H9 (cell line): ENCODE measurements around the gene RPS6KB2. TPM values are rescaled to one million over a fixed set of nuclear protein-coding genes. Genes with fewer than 3 reads are reported as not detected.

Experiments used
- DNase-seq: peaks from one replicate; pipeline ENCODE4 v3.0.0-alpha.2; 2017
- H2AFZ ChIP-seq: one replicate; pipeline ENCODE4 v1.6.1; 2013; ENCODE audit warnings: mild to moderate bottlenecking, low read length, control low read depth, moderate library complexity
- H2AK5ac ChIP-seq: 2 replicates; pipeline ENCODE4 v1.6.1; 2013; ENCODE audit warnings: low read length, control low read depth, mixed read lengths; ENCODE audit not compliant: insufficient read length
- H2BK120ac ChIP-seq: one replicate; pipeline ENCODE4 v1.6.1; 2013; ENCODE audit warnings: low read depth, mild to moderate bottlenecking, low read length, control low read depth, inconsistent platforms; ENCODE audit not compliant: poor library complexity, severe bottlenecking
- H2BK12ac ChIP-seq: 2 replicates; pipeline ENCODE4 v1.6.1; 2013; ENCODE audit warnings: low read length, control low read depth, mixed read lengths, low read depth; ENCODE audit not compliant: insufficient read length
- H2BK15ac ChIP-seq: 2 replicates; pipeline ENCODE4 v1.6.1; 2013; ENCODE audit warnings: low read depth, low read length, control low read depth
- H2BK20ac ChIP-seq: one replicate; pipeline ENCODE4 v1.6.1; 2013; ENCODE audit warnings: low read depth, mild to moderate bottlenecking, low read length, control low read depth, inconsistent platforms; ENCODE audit not compliant: poor library complexity, severe bottlenecking
- H2BK5ac ChIP-seq: 2 replicates; pipeline ENCODE4 v1.6.1; 2013; ENCODE audit warnings: low read length, control low read depth, mixed read lengths; ENCODE audit not compliant: insufficient read length
- H3K14ac ChIP-seq: 2 replicates; pipeline ENCODE4 v1.6.1; 2013; ENCODE audit warnings: low read length, control low read depth; ENCODE audit not compliant: insufficient read depth
- H3K18ac ChIP-seq: 2 replicates; pipeline ENCODE4 v1.6.1; 2013; ENCODE audit warnings: low read depth, mild to moderate bottlenecking, mixed read lengths, low read length, control low read depth; ENCODE audit not compliant: insufficient read length
- H3K23ac ChIP-seq: 2 replicates; pipeline ENCODE4 v1.6.1; 2013; ENCODE audit warnings: low read length, control low read depth, mixed read lengths, low read depth; ENCODE audit not compliant: insufficient read length
- H3K23me2 ChIP-seq: 2 replicates; pipeline ENCODE4 v1.6.1; 2013; ENCODE audit warnings: low read depth, mild to moderate bottlenecking, mixed read lengths, low read length, control low read depth; ENCODE audit not compliant: insufficient read length, poor library complexity, severe bottlenecking
- H3K27ac ChIP-seq: 2 replicates; pipeline ENCODE4 v1.5.1; 2013; ENCODE audit warnings: low read length, control low read depth, mixed read lengths, low read depth; ENCODE audit not compliant: insufficient read length
- H3K27me3 ChIP-seq: 2 replicates; pipeline ENCODE4 v1.6.1; 2013; ENCODE audit warnings: low read length, control low read depth, inconsistent platforms; ENCODE audit not compliant: insufficient read depth
- H3K4ac ChIP-seq: 2 replicates; pipeline ENCODE4 v1.6.1; 2013; ENCODE audit warnings: low read depth, mild to moderate bottlenecking, control low read depth, inconsistent platforms, low read length, moderate library complexity
- H3K4me1 ChIP-seq: 2 replicates; pipeline ENCODE4 v1.6.1; 2013; ENCODE audit warnings: low read length, control low read depth, inconsistent platforms; ENCODE audit not compliant: insufficient read depth
- H3K4me2 ChIP-seq: 2 replicates; pipeline ENCODE4 v1.6.1; 2013; ENCODE audit warnings: low read length, control low read depth, mixed read lengths; ENCODE audit not compliant: insufficient read length, insufficient read depth
- H3K56ac ChIP-seq: 2 replicates; pipeline ENCODE4 v1.6.1; 2013; ENCODE audit warnings: low read depth, mild to moderate bottlenecking, mixed read lengths, low read length, control low read depth; ENCODE audit not compliant: insufficient read length
- H3K79me1 ChIP-seq: 2 replicates; pipeline ENCODE4 v1.6.1; 2013; ENCODE audit warnings: low read depth, mild to moderate bottlenecking, moderate library complexity, low read length, control low read depth, inconsistent platforms; ENCODE audit not compliant: insufficient read depth, poor library complexity, severe bottlenecking
- H3K79me2 ChIP-seq: 2 replicates; pipeline ENCODE4 v1.6.1; 2013; ENCODE audit warnings: low read length, control low read depth, inconsistent platforms; ENCODE audit not compliant: insufficient read depth
- H3K9ac ChIP-seq: 2 replicates; pipeline ENCODE4 v1.6.1; 2013; ENCODE audit warnings: low read length, control low read depth, mixed read lengths; ENCODE audit not compliant: insufficient read length; ENCODE audit errors: extremely low read depth
- H3K9me3 ChIP-seq: one replicate; pipeline ENCODE4 v1.6.1; 2013; ENCODE audit warnings: low read depth, low read length, inconsistent platforms; ENCODE audit not compliant: control insufficient read depth
- H3T11ph ChIP-seq: one replicate; pipeline ENCODE4 v1.6.1; 2013; ENCODE audit warnings: mild to moderate bottlenecking, low read length, control low read depth, inconsistent platforms
- H4K20me1 ChIP-seq: one replicate; pipeline ENCODE4 v1.6.1; 2013; ENCODE audit not compliant: control insufficient read depth, insufficient read length, insufficient read depth
- H4K5ac ChIP-seq: 2 replicates; pipeline ENCODE4 v1.6.1; 2013; ENCODE audit warnings: low read depth, mild to moderate bottlenecking, mixed read lengths, low read length, control low read depth; ENCODE audit not compliant: insufficient read length
- H4K8ac ChIP-seq: replicated peaks from 2 replicates; pipeline ENCODE4 v1.6.1; 2013; ENCODE audit warnings: low read length, control low read depth, mixed read lengths, low read depth; ENCODE audit not compliant: insufficient read length
- H4K91ac ChIP-seq: 2 replicates; pipeline ENCODE4 v1.6.1; 2013; ENCODE audit warnings: low read depth, mild to moderate bottlenecking, moderate library complexity, mixed read lengths, low read length, control low read depth; ENCODE audit not compliant: insufficient read length
- H3K27ac Mint-ChIP-seq, 3 experiments: 2 replicates in 2 of 3; 3 replicates in 1 of 3; pipeline ENCODE4 v1.8.0; 2020 to 2021; ENCODE audit warnings: mixed read lengths in 3 of 3, mild to moderate bottlenecking in 1 of 3, moderate library complexity in 1 of 3
- H3K27me3 Mint-ChIP-seq: 2 replicates; pipeline ENCODE4 v1.8.0; 2021; ENCODE audit warnings: low read depth, mild to moderate bottlenecking, moderate library complexity, mixed read lengths
- H3K36me3 Mint-ChIP-seq, 3 experiments: 2 replicates in 2 of 3; 3 replicates in 1 of 3; pipeline ENCODE4 v1.8.0; 2020 to 2021; ENCODE audit warnings: low read depth in 3 of 3, mixed read lengths in 3 of 3; ENCODE audit not compliant: insufficient read depth in 1 of 3
- H3K4me1 Mint-ChIP-seq, 2 experiments: 2 replicates each; pipeline ENCODE4 v1.8.0; 2020; ENCODE audit warnings: mixed read lengths in 2 of 2
- H3K4me3 Mint-ChIP-seq, 2 experiments: 2 replicates in 1 of 2; 3 replicates in 1 of 2; pipeline ENCODE4 v1.8.0; 2020 to 2021; ENCODE audit warnings: mild to moderate bottlenecking in 2 of 2, mixed read lengths in 2 of 2, moderate library complexity in 1 of 2
- H3K9me3 Mint-ChIP-seq, 2 experiments: 2 replicates in 1 of 2; 3 replicates in 1 of 2; pipeline ENCODE4 v1.8.0; 2020; ENCODE audit warnings: mild to moderate bottlenecking in 2 of 2, mixed read lengths in 2 of 2, moderate library complexity in 1 of 2
- CTCF ChIP-seq: fragments of 200-600 bp; sonication (generic); conservative IDR thresholded peaks from 3 replicates; pipeline ENCODE4 v1.8.0; 2021; ENCODE audit warnings: antibody characterized with exemption, mild to moderate bottlenecking
- WGBS: extraction: QIAGEN DNeasy Blood & Tissue Kit; methylation state at CpG from one replicate; pipeline ENCODE4 v1.1.7; 2013; ENCODE audit warnings: missing lambda C conversion rate, low lambda C conversion rate, mixed read lengths; ENCODE audit not compliant: insufficient read length; ENCODE audit errors: extremely low coverage; 5-methylcytosine and 5-hydroxymethylcytosine counted together
- total RNA-seq: library from RNA; stranded (reverse); gene quantifications from 2 replicates; pipeline ENCODE4 v1.2.1, GENCODE V29; 2021

RPS6KB2 gene
- total RNA-seq, 1 experiment from 2014 or later, result 51.7 TPM

- no peak overlapping the region for H4K8ac ChIP-seq
Observed at GRCh38 chr11:67445515-67445914, 17.2 kb downstream of the RPS6KB2 start.

More at GRCh38 chr11:67445515-67445914, 17.2 kb downstream of the RPS6KB2 start:
- peaks cover 12% of the 10 kb centered on the region for H3K27me3 Mint-ChIP-seq
- Histone ChIP-seq H4K5ac (no peak overlapping the region), H4K20me1 (no peaks in the 10 kb centered on the region), H3K4me2 (no peak overlapping the region), H2BK5ac (no peak overlapping the region), H3K23me2 (peaks cover 4% of the 10 kb centered on the region), H2BK12ac (no peak overlapping the region), H3K18ac (no peak overlapping the region), H3K4ac (no peak overlapping the region), H2BK15ac (no peak overlapping the region), H3K27ac (no peak overlapping the region), H2BK120ac (no peak overlapping the region), H3K9ac (no peak overlapping the region), H3K9me3 (no peaks in the 10 kb centered on the region), H3K27me3 (no peaks in the 10 kb centered on the region), H3K4me1 (no peaks in the 10 kb centered on the region), H3K23ac (no peak overlapping the region), H3K79me2 (no peaks in the 10 kb centered on the region), H2AK5ac (no peak overlapping the region), H3K56ac (no peak overlapping the region), H4K91ac (no peak overlapping the region), H2AFZ (no peak overlapping the region), H3K14ac (no peak overlapping the region), H3T11ph (no peak overlapping the region), H2BK20ac (no peak overlapping the region), H3K79me1 (no peaks in the 10 kb centered on the region)
- H3K36me3 Mint-ChIP-seq, result peaks cover 5 to 14% (median 13%) of the 10 kb centered on the region in 3 experiments; a peak in 5 of 7 replicates
- peak overlapping the region; percentile 13 to 34; a peak in 4 of 5 replicates for H3K4me3 Mint-ChIP-seq
- no peak for DNase-seq
- H3K27ac Mint-ChIP-seq, result peak overlapping the region in 1 of 3 experiments; percentile 39; a peak in 1 of 7 replicates
- WGBS, result no CpG with 5 or more reads among the region's 5 CpGs
- TF ChIP-seq CTCF, result no peak
- no peaks in the 10 kb centered on the region for H3K9me3 Mint-ChIP-seq
- peaks cover 2 to 10% of the 10 kb centered on the region in 2 experiments; a peak in 2 of 4 replicates for H3K4me1 Mint-ChIP-seq
